HepG2 (cell line): ENCODE measurements around the gene BAHCC1. TPM values are rescaled to one million over a fixed set of nuclear protein-coding genes. Genes with fewer than 3 reads are reported as not detected.
A peak's percentile ranks its signal among the peaks of the same experiment; 100 is the strongest.

ENCODE experiments used
- ETV6 ChIP-seq: sonication (generic); formaldehyde crosslinking; conservative IDR thresholded peaks from 2 replicates; pipeline ENCODE4 v1.4.0; 2020; ENCODE audit warnings: missing genetic modification reagents
- HNRNPK ChIP-seq: fragments of 200-400 bp; formaldehyde crosslinking; IDR thresholded peaks from 2 replicates; pipeline ENCODE4 v1.6.1; 2018; ENCODE audit warnings: low read length, low read depth, moderate library complexity, mild to moderate bottlenecking; ENCODE audit not compliant: poor library complexity, severe bottlenecking
- KLF12 ChIP-seq: sonication (generic); formaldehyde crosslinking; IDR thresholded peaks from 2 replicates; pipeline ENCODE4 v1.4.0; 2020; ENCODE audit warnings: missing genetic modification reagents, borderline replicate concordance
- MBD4 ChIP-seq: IDR thresholded peaks from 2 replicates; pipeline ENCODE4 v1.6.1; 2012; ENCODE audit warnings: low read length, inconsistent platforms, borderline replicate concordance
- MIXL1 ChIP-seq: IDR thresholded peaks from 2 replicates; pipeline ENCODE4 v1.6.1; 2016
- MLX ChIP-seq: IDR thresholded peaks from 2 replicates; pipeline ENCODE4 v1.6.1; 2016
- MYPOP ChIP-seq: sonication (generic); formaldehyde crosslinking; IDR thresholded peaks from 2 replicates; pipeline ENCODE4 v1.8.1; 2023; ENCODE audit warnings: mild to moderate bottlenecking, moderate library complexity, missing genetic modification reagents
- NCOA2 ChIP-seq: sonication (generic); formaldehyde crosslinking; IDR thresholded peaks from 2 replicates; pipeline ENCODE4 v1.8.0; 2022; ENCODE audit warnings: inconsistent platforms
- NFE2L1 ChIP-seq: sonication (generic); formaldehyde crosslinking; IDR thresholded peaks from 2 replicates; pipeline ENCODE4 v1.4.0; 2020; ENCODE audit warnings: missing genetic modification reagents, mild to moderate bottlenecking, borderline replicate concordance
- NFIB ChIP-seq: sonication (generic); formaldehyde crosslinking; IDR thresholded peaks from 2 replicates; pipeline ENCODE4 v1.9.0; 2021; ENCODE audit warnings: missing genetic modification reagents, mild to moderate bottlenecking, borderline replicate concordance
- PHF20 ChIP-seq: sonication (generic); formaldehyde crosslinking; IDR thresholded peaks from 2 replicates; pipeline ENCODE4 v1.5.0; 2020; ENCODE audit warnings: mild to moderate bottlenecking, missing genetic modification reagents
- PTBP1 ChIP-seq: fragments of 200-400 bp; formaldehyde crosslinking; IDR thresholded peaks from 2 replicates; pipeline ENCODE4 v1.6.1; 2018; ENCODE audit warnings: low read length, low read depth; ENCODE audit not compliant: poor library complexity, severe bottlenecking
- RAD51 ChIP-seq: fragments of 450-650 bp; IDR thresholded peaks from 2 replicates; pipeline ENCODE4 v1.6.1; 2016; ENCODE audit warnings: borderline replicate concordance
- RNF2 ChIP-seq: fragments of 450-650 bp; conservative IDR thresholded peaks from 2 replicates; pipeline ENCODE4 v1.6.1; 2016; ENCODE audit warnings: low read depth
- RNF219 ChIP-seq: sonication (generic); formaldehyde crosslinking; IDR thresholded peaks from 2 replicates; pipeline ENCODE4 v1.5.0; 2020; ENCODE audit warnings: mild to moderate bottlenecking, missing genetic modification reagents
- SCMH1 ChIP-seq: sonication (generic); formaldehyde crosslinking; IDR thresholded peaks from 2 replicates; pipeline ENCODE4 v1.9.0; 2021; ENCODE audit warnings: missing genetic modification reagents, mild to moderate bottlenecking, borderline replicate concordance
- SKI ChIP-seq: fragments of 450-650 bp; IDR thresholded peaks from one replicate; pipeline ENCODE4 v1.6.1; 2018; ENCODE audit warnings: mild to moderate bottlenecking; ENCODE audit not compliant: partially characterized antibody
- SMC3 ChIP-seq: IDR thresholded peaks from 2 replicates; pipeline ENCODE4 v1.6.1; 2011; ENCODE audit warnings: low read length, improper control_type of control experiment
- SP140L ChIP-seq: sonication (generic); formaldehyde crosslinking; IDR thresholded peaks from 2 replicates; pipeline ENCODE4 v1.4.0; 2020; ENCODE audit warnings: missing genetic modification reagents, borderline replicate concordance
- SP5 ChIP-seq: IDR thresholded peaks from 2 replicates; pipeline ENCODE4 v1.6.1; 2016; ENCODE audit warnings: low read depth, borderline replicate concordance
- ZBTB8A ChIP-seq: sonication (generic); formaldehyde crosslinking; IDR thresholded peaks from 2 replicates; pipeline ENCODE4 v1.4.0; 2020; ENCODE audit warnings: mild to moderate bottlenecking, low read depth, missing genetic modification reagents, borderline replicate concordance
- ZNF101 ChIP-seq: sonication (generic); formaldehyde crosslinking; IDR thresholded peaks from 2 replicates; pipeline ENCODE4 v1.4.0; 2020; ENCODE audit warnings: mild to moderate bottlenecking, low read depth, missing genetic modification reagents, borderline replicate concordance
- ZNF275 ChIP-seq: sonication (generic); formaldehyde crosslinking; IDR thresholded peaks from 2 replicates; pipeline ENCODE4 v1.8.0; 2022; ENCODE audit warnings: missing genetic modification reagents, mild to moderate bottlenecking, inconsistent platforms, borderline replicate concordance
- ZNF629 ChIP-seq: sonication (generic); formaldehyde crosslinking; conservative IDR thresholded peaks from 2 replicates; pipeline ENCODE4 v1.5.0; 2020; ENCODE audit warnings: missing genetic modification reagents
- ZNF782 ChIP-seq: sonication (generic); formaldehyde crosslinking; IDR thresholded peaks from 2 replicates; pipeline ENCODE4 v1.4.0; 2020; ENCODE audit warnings: missing genetic modification reagents, mild to moderate bottlenecking, borderline replicate concordance
- ZSCAN20 ChIP-seq: sonication (generic); formaldehyde crosslinking; IDR thresholded peaks from 2 replicates; pipeline ENCODE4 v1.4.0; 2020; ENCODE audit warnings: missing genetic modification reagents, mild to moderate bottlenecking, borderline replicate concordance
- polyA plus RNA-seq, 8 experiments: library from polyadenylated mRNA; depleted of rRNA in 3 of 8; stranded (reverse) in 7 of 8; unstranded in 1 of 8; fragments of >200 nt; fragmentation: Illumina TruSeq in 4 of 8; extraction: Trizol in 4 of 8; gene quantifications; 2 replicates each; pipeline versions ENCODE4 v1.2.1 to v1.2.3, GENCODE V29; 2011 to 2016; ENCODE audit warnings: low read depth in 4 of 8, missing spikeins in 1 of 8, mixed read lengths in 1 of 8; ENCODE audit not compliant: insufficient read depth in 1 of 8
- total RNA-seq, 5 experiments: library from RNA; depleted of rRNA; stranded (reverse); fragments of >200 nt; fragmentation: Illumina TruSeq; extraction: Trizol; gene quantifications; 2 replicates each; pipeline ENCODE4 v1.2.3, GENCODE V29; 2016; ENCODE audit warnings: low read depth in 1 of 5

Gene BAHCC1
- total and polyA plus RNA-seq, 2 of the 13 experiments (the other 11 are each of a cell fraction or from before 2014, with no cell fraction given), result 1.4 to 1.7 TPM

GRCh38 chr17:81513753-81514488 is 118.7 kb downstream of the BAHCC1 start (continued):
- no peak for TF ChIP-seq SCMH1 (CRISPR knock-in tag)
- peak; percentile 26; the same call in 1 of the 2 replicates for TF ChIP-seq KLF12 (CRISPR knock-in tag)
- TF ChIP-seq ZNF275 (CRISPR knock-in tag), result 0 out of 2 replicates have a peak, but pooled peaks have one; percentile 29
- TF ChIP-seq SKI, result no peak
- TF ChIP-seq NCOA2 (CRISPR knock-in tag), result no peak
- no peak for TF ChIP-seq SP140L
- peak; percentile 22; the same call in 1 of the 2 replicates for TF ChIP-seq MYPOP (CRISPR knock-in tag)
- no peak for TF ChIP-seq ZSCAN20 (CRISPR knock-in tag)
- no peak; the same call in 1 of the 2 replicates for TF ChIP-seq ETV6 (CRISPR knock-in tag)
- TF ChIP-seq NFE2L1, result no peak
- TF ChIP-seq HNRNPK, result peak; percentile 24
- TF ChIP-seq ZBTB8A (CRISPR knock-in tag), result peak; percentile 61; the same call in 1 of the 2 replicates
- no peak for TF ChIP-seq ZNF782 (CRISPR knock-in tag)
- TF ChIP-seq RNF2, result no peak
- TF ChIP-seq NFIB (CRISPR knock-in tag), result no peak
- no peak for TF ChIP-seq ZNF629 (CRISPR knock-in tag)
- 0 out of 2 replicates have a peak, but pooled peaks have one; percentile 46 for TF ChIP-seq SP5 (CRISPR knock-in tag)
- TF ChIP-seq RNF219, result no peak
- no peak for TF ChIP-seq MBD4
- no peak for TF ChIP-seq SMC3
- TF ChIP-seq MLX (CRISPR knock-in tag), result no peak
- no peak for TF ChIP-seq RAD51
- no peak for TF ChIP-seq MIXL1 (CRISPR knock-in tag)
- TF ChIP-seq PTBP1, result no peak
- no peak for TF ChIP-seq ZNF101 (CRISPR knock-in tag)
- TF ChIP-seq PHF20 (CRISPR knock-in tag), result no peak; the same call in 1 of the 2 replicates
